Activated CD8-positive, alpha-beta T cell treated with anti-CD3 and anti-CD28 coated beads, Interleukin-2, amount 10 ng/mL, durations not matched to agents 7 days and 5 days (primary cell): ENCODE data around the gene OMG. TPM values are rescaled to one million over a fixed set of nuclear protein-coding genes. Genes with fewer than 3 reads are reported as not detected.
"Not testable (repeated sequence)": the region's sequence is repeated elsewhere in the genome, so short reads cannot be mapped to it uniquely, and the experiment has no call there.

Experiments
- ATAC-seq: fragments of 150-1000 bp; cut with Tn5 transposase; one replicate; pipeline ENCODE4 v1.10.0; 2021; ENCODE audit warnings: moderate library complexity
- CTCF ChIA-PET: fragments of 350-600 bp; sonication (Branson Sonifier 250); formaldehyde crosslinking; loops from one replicate; lab custom pipeline; 2021; ENCODE audit warnings: antibody characterized with exemption; lab: Charles Lee
- POLR2A ChIA-PET: fragments of 350-600 bp; sonication (Branson Sonifier 250); formaldehyde crosslinking; loops from one replicate; lab custom pipeline; 2021; ENCODE audit warnings: antibody characterized with exemption; lab: Charles Lee
- DNase-seq: peaks from one replicate; pipeline ENCODE4 v3.0.0-alpha.2; 2020
- H3K27ac Mint-ChIP-seq: one replicate; pipeline ENCODE4 v1.8.0; 2021; ENCODE audit warnings: mild to moderate bottlenecking, mixed read lengths
- H3K27me3 Mint-ChIP-seq: one replicate; pipeline ENCODE4 v1.8.0; 2021; ENCODE audit warnings: low read depth, mixed read lengths
- H3K36me3 Mint-ChIP-seq: one replicate; pipeline ENCODE4 v1.8.0; 2021; ENCODE audit warnings: low read depth, mixed read lengths
- H3K4me1 Mint-ChIP-seq: one replicate; pipeline ENCODE4 v1.8.0; 2021; ENCODE audit warnings: low read depth, mixed read lengths
- H3K4me3 Mint-ChIP-seq: one replicate; pipeline ENCODE4 v1.8.0; 2021; ENCODE audit warnings: mild to moderate bottlenecking, mixed read lengths
- H3K9me3 Mint-ChIP-seq: one replicate; pipeline ENCODE4 v1.8.0; 2022; ENCODE audit warnings: mixed read lengths; ENCODE audit not compliant: insufficient read depth
- total RNA-seq, 2 experiments: library from RNA; stranded (reverse); gene quantifications; one replicate each; pipeline ENCODE4 v1.2.3, GENCODE V29; 2021

The OMG gene
- total RNA-seq, 2 experiments from 2014 or later = 0.29 to 0.50 TPM

- no peak for ATAC-seq
- Mint-ChIP-seq H3K9me3 (no peaks in the 10 kb centered on the region), H3K27me3 (no peaks in the 10 kb centered on the region), H3K36me3 (peaks cover 64% of the 10 kb centered on the region), H3K4me3 (peak overlapping the region; percentile 94), H3K27ac (peak overlapping the region; percentile 98), H3K4me1 (peaks cover 39% of the 10 kb centered on the region)
- ChIA-PET POLR2A (interaction anchor here (0.6 to 5.5 kb wide), 4 partner anchors 10 to 99 kb away, joined by 3 to 185 read pairs (median 6); partner anchors contain the start of gene EVI2A), CTCF (interaction anchor here (0.6 to 1.4 kb wide), 3 partner anchors 10 to 200 kb away, joined by 3 to 5 read pairs (median 4); no protein-coding TSS in a partner anchor)
- DNase-seq = no peak
Observed at GRCh38 chr17:31308372-31309334, 11.6 kb upstream of the OMG start.

- POLR2A ChIA-PET = interaction anchor here (1.4 kb wide), 2 partner anchors 11 to 14 kb away, joined by 4 to 8 read pairs; partner anchors contain the start of gene EVI2A
- H3K36me3 Mint-ChIP-seq = peaks cover 72% of the 10 kb centered on the region
- peaks cover 39% of the 10 kb centered on the region for H3K4me1 Mint-ChIP-seq
- ATAC-seq (no peak), DNase-seq (no peak)
- peak overlapping the region; percentile 35 for H3K4me3 Mint-ChIP-seq
- H3K27ac Mint-ChIP-seq = no peak overlapping the region
- CTCF ChIA-PET = interaction anchor here (1.0 to 1.5 kb wide), 3 partner anchors 14 to 92 kb away, joined by 3 to 4 read pairs (median 3); no protein-coding TSS in a partner anchor
- no peaks in the 10 kb centered on the region for H3K9me3 Mint-ChIP-seq
- no peaks in the 10 kb centered on the region for H3K27me3 Mint-ChIP-seq
Observed at GRCh38 chr17:31307640-31308039, 10.6 kb upstream of the OMG start.

DNA sequence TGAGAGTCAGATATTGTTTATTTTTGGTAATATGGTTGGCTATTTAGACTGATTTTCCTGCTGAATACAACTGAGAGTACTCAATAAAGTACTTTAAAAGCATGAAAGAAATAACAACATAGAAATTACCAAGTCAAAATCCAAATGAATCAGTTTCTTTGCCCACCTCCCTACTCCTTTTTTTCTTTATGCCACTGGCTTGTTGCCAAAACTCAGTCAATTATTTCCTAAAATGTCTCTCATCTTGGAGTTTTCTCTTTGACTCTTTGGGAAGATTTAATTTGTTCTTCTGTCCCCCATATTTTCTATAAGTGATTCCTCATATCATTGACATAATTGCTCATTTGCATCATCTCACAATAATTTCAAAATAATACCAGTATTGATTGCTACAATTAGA is 2.6 kb upstream of the OMG start:
- ChIA-PET CTCF (interaction anchor here (1.1 kb wide), 1 partner anchor 73 kb away, joined by 3 read pairs; no protein-coding TSS in a partner anchor), POLR2A (no interaction called here)
- peaks cover 26% of the 10 kb centered on the region for H3K36me3 Mint-ChIP-seq

GRCh38 chr17:31296142-31296541 is 897 bp downstream of the OMG start:
- no peak for ATAC-seq
- peaks cover 12% of the 10 kb centered on the region for H3K4me1 Mint-ChIP-seq
- no peaks in the 10 kb centered on the region for H3K9me3 Mint-ChIP-seq
- no peak overlapping the region for H3K4me3 Mint-ChIP-seq
- no peak for DNase-seq
- CTCF ChIA-PET = no interaction called here
- peaks cover 6% of the 10 kb centered on the region for H3K36me3 Mint-ChIP-seq
- no peak overlapping the region for H3K27ac Mint-ChIP-seq
- H3K27me3 Mint-ChIP-seq = no peaks in the 10 kb centered on the region
- POLR2A ChIA-PET = no interaction called here

More for the DNA sequence above, 2.6 kb upstream of the OMG start:
- Mint-ChIP-seq H3K27me3 (no peaks in the 10 kb centered on the region), H3K9me3 (no peaks in the 10 kb centered on the region), H3K27ac (no peak overlapping the region), H3K4me3 (no peak overlapping the region), H3K4me1 (peaks cover 14% of the 10 kb centered on the region)
- no peak for ATAC-seq
- no peak for DNase-seq

DNA sequence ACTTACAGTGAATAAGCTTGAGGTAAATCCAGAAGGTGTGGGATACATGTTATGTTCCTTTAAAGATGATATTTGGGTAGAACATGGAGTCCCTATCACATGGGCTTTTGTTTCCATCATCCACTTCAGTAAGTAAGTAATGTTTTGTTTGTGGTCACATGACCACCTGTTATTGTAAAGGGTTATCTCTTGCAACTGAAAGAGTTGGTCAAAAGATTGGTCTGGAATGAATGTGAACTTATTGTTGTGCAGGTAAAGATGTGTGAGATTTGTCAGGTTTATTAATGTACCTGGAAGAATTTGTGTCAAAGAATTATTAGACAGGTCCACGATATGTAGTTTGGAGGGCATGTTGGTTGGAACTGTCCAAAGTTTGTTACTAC is 1.6 kb downstream of the OMG start:
- ChIA-PET POLR2A (interaction anchor here (0.6 to 0.7 kb wide), 2 partner anchors 8 to 182 kb away, joined by 3 to 4 read pairs; no protein-coding TSS in a partner anchor), CTCF (no interaction called here)
- H3K36me3 Mint-ChIP-seq = peaks cover 3% of the 10 kb centered on the region
- no peaks in the 10 kb centered on the region for H3K27me3 Mint-ChIP-seq
- H3K4me1 Mint-ChIP-seq = peaks cover 14% of the 10 kb centered on the region
- no peak overlapping the region for H3K27ac Mint-ChIP-seq
- H3K4me3 Mint-ChIP-seq = no peak overlapping the region
- no peak for DNase-seq
- ATAC-seq = no peak
- H3K9me3 Mint-ChIP-seq = no peaks in the 10 kb centered on the region

DNA sequence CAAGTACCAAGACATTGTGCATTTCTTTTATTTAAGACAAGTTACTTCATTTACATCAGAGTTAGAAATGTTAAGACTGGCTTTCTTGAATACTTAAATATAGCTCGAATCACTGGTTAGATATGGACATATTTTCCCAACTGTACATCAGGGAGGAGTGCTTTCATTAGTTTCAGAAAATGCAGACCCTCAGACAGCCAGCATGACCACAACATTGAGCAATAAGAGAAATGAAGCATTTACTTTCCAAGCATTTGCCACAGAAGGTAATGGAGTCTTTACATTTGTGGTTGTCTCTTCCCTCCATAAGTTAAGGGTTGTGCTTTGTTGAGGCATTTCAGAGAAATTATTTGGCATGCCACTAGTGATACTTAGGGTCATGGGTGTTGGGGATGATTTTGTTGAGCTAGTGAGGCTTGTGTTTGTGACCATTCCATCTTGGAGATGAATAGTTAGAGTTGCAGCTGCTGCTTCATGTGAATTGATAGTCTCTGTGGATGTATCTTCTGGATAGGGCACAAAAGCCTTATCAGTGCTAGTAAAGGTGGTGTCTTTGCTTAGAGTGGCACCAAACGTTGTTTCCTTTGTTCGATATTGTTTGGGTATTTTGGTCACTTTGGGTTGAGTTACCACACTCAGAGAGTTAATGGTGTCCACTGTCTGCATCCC is 2.1 kb downstream of the OMG start:
- ChIA-PET CTCF (no interaction called here), POLR2A (interaction anchor here (0.6 to 0.7 kb wide), 2 partner anchors 9 to 181 kb away, joined by 3 to 4 read pairs; no protein-coding TSS in a partner anchor)
- no peak for DNase-seq
- Mint-ChIP-seq H3K27ac (no peak overlapping the region), H3K9me3 (no peaks in the 10 kb centered on the region), H3K36me3 (peaks cover 3% of the 10 kb centered on the region), H3K4me3 (no peak overlapping the region), H3K4me1 (peaks cover 18% of the 10 kb centered on the region), H3K27me3 (no peaks in the 10 kb centered on the region)
- ATAC-seq = no peak

DNA sequence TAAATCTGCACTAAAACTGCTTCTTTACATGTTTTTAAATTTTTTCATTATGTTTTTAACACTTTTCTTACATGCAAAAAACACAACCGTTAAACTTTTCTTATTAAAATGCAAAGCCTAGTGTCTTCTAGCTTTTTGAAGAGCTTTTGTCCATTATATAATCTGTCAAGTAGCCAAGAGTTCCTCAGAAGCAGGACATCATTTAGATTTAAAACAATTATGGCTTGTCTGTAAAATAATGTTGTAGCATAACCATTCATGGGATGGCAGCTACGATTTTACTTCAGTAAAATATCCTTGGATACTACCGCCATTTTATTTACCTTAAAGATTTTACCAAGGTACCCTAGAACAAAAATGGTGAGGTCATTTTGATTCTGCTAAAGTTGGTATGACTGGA is 2.8 kb downstream of the OMG start:
- H3K9me3 Mint-ChIP-seq = no peaks in the 10 kb centered on the region
- ATAC-seq (no peak), DNase-seq (no peak)
- H3K27me3 Mint-ChIP-seq = no peaks in the 10 kb centered on the region
- peaks cover 18% of the 10 kb centered on the region for H3K4me1 Mint-ChIP-seq
- ChIA-PET POLR2A (no interaction called here), CTCF (interaction anchor here (1.0 kb wide), 1 partner anchor 13 kb away, joined by 3 read pairs; no protein-coding TSS in a partner anchor)
- H3K4me3 Mint-ChIP-seq = no peak overlapping the region
- no peak overlapping the region for H3K27ac Mint-ChIP-seq
- H3K36me3 Mint-ChIP-seq = peaks cover 3% of the 10 kb centered on the region

- ChIA-PET CTCF (interaction anchor here (1.0 kb wide), 1 partner anchor 13 kb away, joined by 3 read pairs; no protein-coding TSS in a partner anchor), POLR2A (no interaction called here)
- Mint-ChIP-seq H3K9me3 (no peaks in the 10 kb centered on the region), H3K4me3 (no peak overlapping the region), H3K27me3 (no peaks in the 10 kb centered on the region), H3K27ac (no peak overlapping the region), H3K4me1 (peaks cover 18% of the 10 kb centered on the region), H3K36me3 (peaks cover 3% of the 10 kb centered on the region)
- DNase-seq (no peak), ATAC-seq (no peak)
Observed at GRCh38 chr17:31293581-31293980, 3.5 kb downstream of the OMG start.

DNA sequence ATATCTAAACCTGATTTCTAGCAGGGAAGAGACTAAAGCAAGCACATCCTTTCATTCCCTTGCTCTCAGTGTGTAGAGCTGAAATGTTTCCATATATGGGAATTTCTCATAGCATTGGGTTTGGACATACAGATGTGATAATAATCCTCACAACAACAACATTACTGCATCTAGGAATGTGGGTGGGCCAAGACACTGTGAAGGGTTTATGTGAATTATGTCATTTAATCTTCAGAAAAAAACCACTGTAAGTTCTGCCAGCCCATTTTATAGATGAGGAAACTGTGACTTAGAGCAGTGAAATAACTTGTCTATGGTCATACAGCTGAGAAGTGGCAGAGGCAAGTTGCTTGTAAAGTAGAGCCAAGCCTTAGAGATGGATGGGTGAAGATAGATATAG is 5.2 kb downstream of the OMG start:
- Mint-ChIP-seq H3K36me3 (peaks cover 10% of the 10 kb centered on the region), H3K27ac (no peak overlapping the region), H3K4me1 (peaks cover 20% of the 10 kb centered on the region), H3K4me3 (no peak overlapping the region), H3K27me3 (no peaks in the 10 kb centered on the region), H3K9me3 (no peaks in the 10 kb centered on the region)
- ChIA-PET POLR2A (no interaction called here), CTCF (no interaction called here)
- ATAC-seq (no peak), DNase-seq (no peak)

DNA sequence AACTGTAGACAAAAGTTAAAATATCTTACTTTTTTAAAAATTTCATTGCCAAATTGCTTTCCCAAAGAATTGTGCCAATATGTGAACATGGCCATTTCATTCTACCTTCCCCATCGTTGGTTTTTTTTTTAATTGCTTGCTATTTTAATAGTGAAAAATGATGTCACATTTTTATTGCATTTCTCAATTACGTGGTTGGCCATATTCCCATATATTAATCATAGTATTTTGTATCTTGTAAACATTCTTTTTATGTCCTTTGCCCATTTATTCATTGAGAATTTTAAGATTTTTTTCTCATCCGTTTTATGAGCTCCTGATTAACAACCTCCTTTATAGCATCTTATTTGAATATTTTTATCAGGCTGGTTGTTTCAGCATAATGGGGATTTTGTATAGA is 7.2 kb downstream of the OMG start:
- no peaks in the 10 kb centered on the region for H3K9me3 Mint-ChIP-seq
- CTCF ChIA-PET = no interaction called here
- no peaks in the 10 kb centered on the region for H3K27me3 Mint-ChIP-seq
- ATAC-seq (no peak), DNase-seq (no peak)
- H3K36me3 Mint-ChIP-seq = peaks cover 10% of the 10 kb centered on the region
- POLR2A ChIA-PET = no interaction called here
- H3K4me1 Mint-ChIP-seq = peaks cover 9% of the 10 kb centered on the region
- H3K27ac Mint-ChIP-seq = no peak overlapping the region
- H3K4me3 Mint-ChIP-seq = no peak overlapping the region

DNA sequence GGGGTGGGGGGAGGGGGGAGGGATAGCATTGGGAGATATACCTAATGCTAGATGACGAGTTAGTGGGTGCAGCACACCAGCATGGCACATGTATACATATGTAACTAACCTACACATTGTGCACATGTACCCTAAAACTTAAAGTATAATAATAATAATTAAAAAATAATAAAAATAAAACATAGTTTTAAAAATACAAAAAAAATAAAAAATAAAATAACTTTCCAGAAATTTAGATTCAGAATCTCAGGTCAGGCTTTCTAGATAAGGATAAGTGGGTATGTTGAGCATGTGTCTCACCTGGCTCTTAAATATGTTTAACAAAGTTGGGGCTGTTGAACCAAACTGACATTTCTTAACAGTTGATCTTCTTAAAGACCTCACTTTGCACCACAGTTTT is 9.1 kb downstream of the OMG start:
- H3K9me3 Mint-ChIP-seq, H3K4me1 Mint-ChIP-seq, H3K27ac Mint-ChIP-seq, H3K4me3 Mint-ChIP-seq, DNase-seq, ATAC-seq, H3K36me3 Mint-ChIP-seq, POLR2A ChIA-PET, H3K27me3 Mint-ChIP-seq, CTCF ChIA-PET: not testable (repeated sequence)
